Vagina (tissue), 2 donors: Measurements from ENCODE around the gene CDH7.

ENCODE experiments used
- CTCF ChIP-seq, 3 experiments: fragments of 450-650 bp in 2 of 3; fragments of 200-600 bp in 1 of 3; sonication (generic) in 1 of 3; IDR thresholded peaks; one replicate each; pipeline ENCODE4 v1.5.1; 2017 to 2019; ENCODE audit warnings: antibody characterized with exemption in 3 of 3, mild to moderate bottlenecking in 2 of 3, moderate library complexity in 2 of 3
- POLR2A ChIP-seq, 2 donors: fragments of 450-650 bp; IDR thresholded peaks; one replicate each; pipeline ENCODE4 v1.6.1; 2017; ENCODE audit warnings: antibody characterized with exemption in 2 of 2, mild to moderate bottlenecking in 2 of 2, moderate library complexity in 2 of 2

- TF ChIP-seq CTCF (IDR thresholded peaks at IDR 0.05) (no peak), POLR2A (IDR thresholded peaks at IDR 0.05) (no peak)
Measured at GRCh38 chr18:65706646-65707045, 44.2 kb upstream of the CDH7 start.
